ENCODE measurements around the gene NIBAN1. TPM values are rescaled to one million over a fixed set of nuclear protein-coding genes. Genes with fewer than 3 reads are reported as not detected.

Gene NIBAN1
- total RNA-seq, 2 experiments from 2014 or later, result 10.1 to 11.0 TPM

DNA sequence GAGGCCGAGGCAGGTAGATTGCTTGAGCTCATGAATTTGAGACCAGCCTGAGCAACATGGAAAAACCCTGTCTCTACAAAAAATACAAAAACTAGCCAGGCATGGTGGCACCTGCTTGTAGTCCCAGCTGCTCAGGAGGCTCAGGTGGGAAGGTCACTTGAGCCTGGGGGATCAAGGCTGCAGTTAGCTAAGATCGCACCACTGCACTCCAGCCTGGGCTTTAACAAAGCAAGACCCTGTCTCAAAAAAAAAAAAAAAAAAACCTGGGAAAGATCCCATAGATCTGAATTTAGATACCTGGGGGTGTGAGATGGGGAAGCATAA lies 32.9 kb downstream of the NIBAN1 start:
- no peak overlapping the region for H3K4me3 Mint-ChIP-seq
- intact Hi-C loops (cut with micrococcal nuclease), result no loop called here
- H3K27ac Mint-ChIP-seq, result no peak overlapping the region
- ATAC-seq (no peak), DNase-seq (no peak)
- no peaks in the 10 kb centered on the region for H3K9me3 Mint-ChIP-seq
- H3K4me1 Mint-ChIP-seq (ENCODE audit: low read depth), result peaks cover 25% of the 10 kb centered on the region
- TF ChIP-seq, protein P1, sequence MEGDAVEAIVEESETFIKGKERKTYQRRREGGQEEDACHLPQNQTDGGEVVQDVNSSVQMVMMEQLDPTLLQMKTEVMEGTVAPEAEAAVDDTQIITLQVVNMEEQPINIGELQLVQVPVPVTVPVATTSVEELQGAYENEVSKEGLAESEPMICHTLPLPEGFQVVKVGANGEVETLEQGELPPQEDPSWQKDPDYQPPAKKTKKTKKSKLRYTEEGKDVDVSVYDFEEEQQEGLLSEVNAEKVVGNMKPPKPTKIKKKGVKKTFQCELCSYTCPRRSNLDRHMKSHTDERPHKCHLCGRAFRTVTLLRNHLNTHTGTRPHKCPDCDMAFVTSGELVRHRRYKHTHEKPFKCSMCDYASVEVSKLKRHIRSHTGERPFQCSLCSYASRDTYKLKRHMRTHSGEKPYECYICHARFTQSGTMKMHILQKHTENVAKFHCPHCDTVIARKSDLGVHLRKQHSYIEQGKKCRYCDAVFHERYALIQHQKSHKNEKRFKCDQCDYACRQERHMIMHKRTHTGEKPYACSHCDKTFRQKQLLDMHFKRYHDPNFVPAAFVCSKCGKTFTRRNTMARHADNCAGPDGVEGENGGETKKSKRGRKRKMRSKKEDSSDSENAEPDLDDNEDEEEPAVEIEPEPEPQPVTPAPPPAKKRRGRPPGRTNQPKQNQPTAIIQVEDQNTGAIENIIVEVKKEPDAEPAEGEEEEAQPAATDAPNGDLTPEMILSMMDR (IDR thresholded peaks at IDR 0.05), result no peak
- ChIA-PET POLR2A (interaction anchor here (1.0 to 1.1 kb wide), 2 partner anchors 10 to 136 kb away, joined by 3 to 4 read pairs; no protein-coding TSS in a partner anchor), CTCF (no interaction called here)
- H3K27me3 Mint-ChIP-seq, result peaks cover 2% of the 10 kb centered on the region
- H3K36me3 Mint-ChIP-seq (ENCODE audit: low read depth), result peaks cover 4% of the 10 kb centered on the region

DNA sequence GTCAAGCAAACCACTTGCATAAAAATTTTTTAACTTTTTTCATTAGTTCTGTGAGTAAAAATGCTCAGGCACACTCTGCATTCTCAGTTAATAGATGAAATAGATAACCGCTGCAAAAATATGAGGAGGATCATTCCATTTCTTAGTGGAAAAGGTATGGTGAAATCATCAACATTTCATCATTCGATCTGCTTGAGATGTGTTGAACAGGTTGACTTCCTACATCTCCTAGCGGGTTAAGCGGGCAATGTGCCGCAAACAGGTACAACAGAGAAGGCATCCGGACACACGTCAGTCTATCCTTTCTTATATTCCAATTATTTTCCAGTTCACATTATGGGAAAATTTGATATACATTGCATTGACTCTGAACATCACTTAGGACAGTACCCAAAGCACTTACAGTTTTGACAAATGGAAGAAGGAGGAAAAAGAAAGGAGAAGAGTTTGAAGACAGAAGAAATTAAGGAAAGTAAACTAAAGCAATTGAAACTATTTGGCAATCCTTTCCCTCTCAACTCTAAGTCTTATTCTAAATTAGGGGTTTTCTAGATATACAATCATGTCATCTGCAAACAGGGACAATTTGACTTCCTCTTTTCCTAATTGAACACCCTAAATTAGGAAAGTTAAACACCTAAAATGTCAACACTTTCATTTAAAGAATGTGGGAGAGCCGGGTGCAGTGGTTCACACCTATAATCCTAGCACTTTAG lies 33.5 kb downstream of the NIBAN1 start:
- CTCF ChIA-PET, result no interaction called here
- intact Hi-C loops (cut with micrococcal nuclease), result no loop called here
- H3K36me3 Mint-ChIP-seq (ENCODE audit: low read depth), result peaks cover 2% of the 10 kb centered on the region
- H3K27me3 Mint-ChIP-seq, result peaks cover 2% of the 10 kb centered on the region
- no peaks in the 10 kb centered on the region for H3K9me3 Mint-ChIP-seq
- no peak for DNase-seq
- TF ChIP-seq, protein P1 (IDR thresholded peaks at IDR 0.05), result no peak
- H3K27ac Mint-ChIP-seq, result no peak overlapping the region
- H3K4me3 Mint-ChIP-seq, result no peak overlapping the region
- H3K4me1 Mint-ChIP-seq (ENCODE audit: low read depth), result peaks cover 20% of the 10 kb centered on the region
- no peak for ATAC-seq
- POLR2A ChIA-PET, result interaction anchor here (1.1 kb wide), 1 partner anchor 136 kb away, joined by 4 read pairs; no protein-coding TSS in a partner anchor

DNA sequence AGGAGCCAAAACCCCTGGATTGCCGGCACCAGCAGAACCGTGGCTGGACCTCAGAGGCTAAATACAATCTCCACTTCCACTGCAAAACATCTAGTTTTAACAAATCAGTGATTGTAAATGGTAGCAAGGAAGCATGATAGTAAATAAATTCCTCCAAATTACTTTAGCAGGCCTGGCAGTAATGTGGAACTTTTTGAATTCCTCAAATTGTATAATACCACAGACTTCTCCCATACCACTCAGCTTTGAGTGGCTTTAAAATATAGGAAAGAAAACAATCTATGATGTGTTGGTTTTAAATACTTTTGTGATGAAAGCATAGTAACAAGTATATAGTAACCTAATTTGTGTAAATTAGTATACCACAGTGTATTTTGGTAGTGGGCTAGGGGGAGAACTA lies 34.1 kb downstream of the NIBAN1 start:
- peaks cover 15% of the 10 kb centered on the region for H3K4me1 Mint-ChIP-seq (ENCODE audit: low read depth)
- POLR2A ChIA-PET, result no interaction called here

DNA sequence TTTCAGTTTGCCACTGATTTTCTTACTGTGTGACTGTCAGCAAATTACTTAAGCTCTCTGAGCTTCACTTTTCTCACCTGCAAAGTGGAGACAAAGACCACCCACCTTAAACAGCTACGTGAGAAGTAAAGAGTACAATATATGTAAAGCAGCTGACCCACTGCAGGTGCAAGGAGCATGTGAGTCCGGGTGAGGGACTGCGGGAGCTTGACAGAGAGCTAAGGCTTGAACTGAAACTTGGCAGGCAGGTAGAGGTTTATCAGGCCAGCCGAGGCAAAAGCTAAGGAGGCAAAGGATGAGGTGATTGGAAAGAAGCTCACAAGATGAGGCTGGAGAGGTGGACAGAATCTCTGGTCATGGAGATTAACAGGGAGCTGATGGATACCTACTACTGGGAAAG lies 36.6 kb downstream of the NIBAN1 start:
- peaks cover 12% of the 10 kb centered on the region for H3K4me1 Mint-ChIP-seq (ENCODE audit: low read depth)
- TF ChIP-seq, protein P1 (IDR thresholded peaks at IDR 0.05), result no peak
- ChIA-PET POLR2A (no interaction called here), CTCF (interaction anchor here (0.8 to 1.3 kb wide), 3 partner anchors 44 to 232 kb away, joined by 3 to 4 read pairs (median 3); no protein-coding TSS in a partner anchor)
- H3K36me3 Mint-ChIP-seq (ENCODE audit: low read depth), result peaks cover 2% of the 10 kb centered on the region
- H3K9me3 Mint-ChIP-seq, result peaks cover 1% of the 10 kb centered on the region
- intact Hi-C loops (cut with micrococcal nuclease), result no loop called here
- DNase-seq, result no peak
- H3K27ac Mint-ChIP-seq, result no peak overlapping the region
- no peaks in the 10 kb centered on the region for H3K27me3 Mint-ChIP-seq
- ATAC-seq, result no peak
- H3K4me3 Mint-ChIP-seq, result no peak overlapping the region

More for the DNA sequence above, 34.1 kb downstream of the NIBAN1 start:
- intact Hi-C loops (cut with micrococcal nuclease), result no loop called here
- TF ChIP-seq, protein P1 (IDR thresholded peaks at IDR 0.05), result no peak
- DNase-seq (no peak), ATAC-seq (no peak)
- CTCF ChIA-PET, result no interaction called here
- Mint-ChIP-seq H3K4me3 (no peak overlapping the region), H3K36me3 (ENCODE audit: low read depth) (peaks cover 2% of the 10 kb centered on the region), H3K27me3 (peaks cover 2% of the 10 kb centered on the region), H3K27ac (no peak overlapping the region), H3K9me3 (no peaks in the 10 kb centered on the region)

DNA sequence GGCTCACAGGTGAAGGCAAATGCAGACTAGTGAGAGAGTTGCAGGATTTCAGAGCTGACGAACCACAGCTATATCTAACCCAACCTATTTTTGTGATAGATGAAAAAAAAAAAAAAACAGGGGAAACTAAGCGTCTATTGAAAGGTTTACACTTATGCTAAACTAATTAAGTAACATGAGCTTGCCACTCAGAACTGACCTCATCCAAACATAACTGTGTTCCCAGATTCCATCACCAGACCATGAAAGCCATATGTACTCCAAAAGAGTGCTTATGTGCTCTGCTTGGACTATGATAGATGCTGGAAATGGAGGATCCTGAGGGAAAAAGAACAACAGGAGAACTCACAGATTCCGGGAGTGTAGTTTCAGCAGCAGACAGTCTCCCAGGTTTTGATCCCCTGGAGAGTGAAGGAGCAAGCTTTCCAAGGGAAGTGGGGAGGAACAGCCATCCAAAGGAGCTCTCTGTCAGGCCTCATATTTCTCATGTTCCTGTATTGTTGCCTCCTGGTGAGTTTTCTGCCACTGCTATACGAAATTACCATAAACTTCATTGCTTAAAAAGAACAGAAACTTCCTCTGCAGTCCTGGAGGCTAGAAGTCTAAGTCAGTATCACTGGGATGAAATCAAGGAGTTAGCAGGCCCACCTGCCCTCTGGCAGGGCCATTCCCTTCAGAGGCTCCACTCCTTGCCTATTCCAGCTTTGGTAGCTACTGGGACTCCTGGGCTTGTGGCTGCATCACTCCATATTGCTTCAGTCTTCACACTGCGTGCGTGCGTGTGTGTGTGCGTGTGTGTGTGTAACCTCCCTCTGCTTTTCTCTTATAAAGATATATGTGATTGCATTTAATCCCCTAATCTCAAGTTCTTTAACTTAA lies 38.1 kb downstream of the NIBAN1 start:
- Mint-ChIP-seq H3K27ac (no peak overlapping the region), H3K9me3 (peaks cover 1% of the 10 kb centered on the region), H3K36me3 (ENCODE audit: low read depth) (peaks cover 2% of the 10 kb centered on the region), H3K4me3 (no peak overlapping the region), H3K27me3 (no peaks in the 10 kb centered on the region), H3K4me1 (ENCODE audit: low read depth) (peaks cover 4% of the 10 kb centered on the region)
- ATAC-seq (no peak), DNase-seq (no peak)
- ChIA-PET POLR2A (no interaction called here), CTCF (interaction anchor here (0.8 to 1.3 kb wide), 2 partner anchors 28 to 46 kb away, joined by 3 read pairs; no protein-coding TSS in a partner anchor)
- intact Hi-C loops (cut with micrococcal nuclease), result no loop called here
- TF ChIP-seq, protein P1 (IDR thresholded peaks at IDR 0.05), result no peak
